NCI-H1092 treated with DMSO at 0.1 percent for 48 hours (cell line): ENCODE results near the gene SCNN1B.

Source experiments
- DNase-seq: peaks from one replicate; lab custom pipeline; 2025; lab: John Stamatoyannopoulos, UW

SCNN1B gene

GRCh38 chr16:23407436-23408127 lies 105.5 kb downstream of the SCNN1B start:
- DNase-seq = no peak

DNA sequence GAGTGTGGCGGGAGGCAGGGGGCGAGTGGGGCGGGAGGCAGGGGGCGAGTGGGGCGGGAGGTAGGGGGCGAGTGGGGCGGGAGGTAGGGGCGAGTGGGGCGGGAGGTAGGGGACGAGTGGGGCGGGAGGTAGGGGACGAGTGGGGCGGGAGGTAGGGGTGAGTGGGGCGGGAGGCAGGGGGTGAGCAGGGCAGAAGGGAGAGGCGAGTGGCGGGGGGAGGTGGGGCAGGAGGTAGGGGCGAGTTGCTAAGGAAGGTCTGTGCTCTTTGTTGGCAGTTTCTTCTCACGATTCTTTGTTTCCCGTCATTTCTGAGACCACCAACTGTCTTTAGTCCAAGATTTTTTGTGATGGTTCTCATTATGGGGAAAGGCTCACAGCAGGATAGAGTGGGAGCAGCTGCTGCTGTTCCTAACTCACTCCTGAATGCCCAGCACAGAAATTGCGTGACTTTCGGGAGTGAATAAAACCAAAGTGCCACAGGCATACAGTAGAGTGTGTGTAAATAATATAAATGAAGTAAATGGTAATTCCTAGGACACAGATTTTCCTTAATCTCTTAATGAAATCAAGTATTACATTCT lies 106.2 kb downstream of the SCNN1B start:
- DNase-seq = no peak

- peak; percentile 23 for DNase-seq
Observed at GRCh38 chr16:23408823-23409298, 106.8 kb downstream of the SCNN1B start.

DNA sequence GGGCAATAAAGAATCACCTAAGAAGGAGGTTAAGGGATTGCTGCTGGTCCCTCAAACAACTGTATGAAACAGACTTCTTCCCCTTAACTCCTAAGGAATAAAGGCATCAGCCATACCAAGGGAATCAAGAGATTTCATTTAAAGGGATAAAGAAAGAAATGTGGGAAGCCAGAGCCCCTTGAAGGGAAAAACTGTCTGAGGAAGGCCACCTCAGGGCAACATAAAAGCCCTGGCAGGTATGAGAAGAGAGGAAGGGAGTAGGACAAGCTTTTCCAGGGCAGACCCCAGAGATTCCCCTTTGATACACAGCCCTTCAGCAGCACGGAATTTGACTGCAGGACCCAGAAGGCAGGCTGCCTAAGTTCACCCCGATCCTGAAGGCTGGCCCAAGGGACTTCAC lies 107.4 kb downstream of the SCNN1B start:
- no peak for DNase-seq

DNA sequence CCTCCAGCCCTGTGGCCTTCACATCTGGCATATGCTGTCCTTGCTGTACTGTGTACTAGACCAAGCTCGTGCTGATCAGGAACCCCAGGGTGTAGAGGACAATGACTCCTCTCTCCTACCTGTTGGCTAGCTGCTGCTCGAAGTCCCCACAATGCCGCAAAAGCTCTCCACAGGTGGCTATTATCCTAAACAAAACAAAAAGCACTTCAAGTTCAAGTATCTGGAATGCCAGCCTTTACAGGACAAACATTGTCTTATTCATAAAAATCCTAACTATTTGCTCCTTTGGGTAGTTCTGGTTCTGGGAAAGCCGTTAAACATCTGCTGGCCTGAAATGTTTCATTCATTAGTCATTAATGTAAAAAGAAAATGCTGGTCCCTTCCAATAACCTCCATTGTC lies 108.1 kb downstream of the SCNN1B start:
- DNase-seq = peak; percentile 20

DNA sequence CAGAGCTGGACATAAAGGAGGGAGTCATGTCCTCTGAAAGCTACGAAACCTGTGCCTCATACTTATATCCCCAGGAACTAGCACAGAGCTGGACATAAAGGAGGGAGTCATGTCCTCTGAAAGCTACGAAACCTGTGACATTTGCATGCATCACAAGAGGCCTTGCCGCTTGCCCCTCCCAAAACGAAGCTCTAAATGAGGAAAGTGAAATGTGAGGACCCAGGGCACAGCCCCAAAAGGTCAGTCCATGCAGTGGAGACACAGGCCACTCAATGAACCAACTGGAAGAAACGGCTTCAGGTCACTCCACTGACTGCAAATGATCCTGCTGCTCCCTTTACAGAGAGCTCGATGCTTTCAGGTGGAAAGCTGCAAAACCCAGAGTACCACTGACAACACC lies 112.6 kb downstream of the SCNN1B start:
- DNase-seq = no peak

GRCh38 chr16:23416816-23417215 lies 114.7 kb downstream of the SCNN1B start:
- no peak for DNase-seq

DNA sequence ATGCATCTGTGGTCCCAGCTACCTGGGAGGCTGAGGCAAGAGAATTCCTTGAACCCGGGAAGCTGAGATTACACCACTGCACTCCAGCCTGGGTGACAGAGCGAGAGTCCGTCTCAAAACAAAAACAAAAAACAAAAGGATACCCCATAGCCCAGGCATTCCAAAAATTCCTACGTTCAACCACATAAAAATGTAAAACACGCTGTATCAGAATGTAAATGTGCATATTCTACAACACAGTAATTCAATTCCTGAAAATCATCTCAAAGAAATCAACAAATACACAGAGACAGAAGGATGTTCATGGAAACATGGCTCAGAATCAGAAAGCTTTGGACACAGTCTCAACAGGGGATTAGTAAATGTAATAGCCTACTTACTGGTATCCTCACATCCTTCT lies 117.9 kb downstream of the SCNN1B start:
- no peak for DNase-seq

GRCh38 chr16:23423496-23424049 lies 121.5 kb downstream of the SCNN1B start:
- DNase-seq = no peak

- peak; percentile 26 for DNase-seq
Observed at GRCh38 chr16:23424292-23424958, 122.3 kb downstream of the SCNN1B start.

- no peak for DNase-seq
Observed at GRCh38 chr16:23428351-23428750, 126.2 kb downstream of the SCNN1B start.
